Osteocyte (in vitro differentiated cells): ENCODE results near the gene TARS3. TPM values are rescaled to one million over a fixed set of nuclear protein-coding genes. Genes with fewer than 3 reads are reported as not detected.
"Not testable (repeated sequence)": the region's sequence is repeated elsewhere in the genome, so short reads cannot be mapped to it uniquely, and the experiment has no call there.

ENCODE experiments used
- DNase-seq: peaks from one replicate; pipeline ENCODE4 v3.0.0; 2021; ENCODE audit warnings: mixed read lengths; ENCODE audit not compliant: unreplicated experiment; ENCODE audit errors: extremely low spot score
- H3K27ac Mint-ChIP-seq: one replicate; pipeline ENCODE4 v1.8.0; 2021; ENCODE audit warnings: mild to moderate bottlenecking, mixed read lengths; ENCODE audit not compliant: unreplicated experiment
- H3K27me3 Mint-ChIP-seq: one replicate; pipeline ENCODE4 v1.8.0; 2021; ENCODE audit warnings: mixed read lengths; ENCODE audit not compliant: unreplicated experiment
- H3K36me3 Mint-ChIP-seq: one replicate; pipeline ENCODE4 v1.8.0; 2021; ENCODE audit warnings: mixed read lengths; ENCODE audit not compliant: unreplicated experiment
- H3K4me1 Mint-ChIP-seq: one replicate; pipeline ENCODE4 v1.8.0; 2021; ENCODE audit warnings: mixed read lengths; ENCODE audit not compliant: unreplicated experiment
- H3K4me3 Mint-ChIP-seq: one replicate; pipeline ENCODE4 v1.8.0; 2021; ENCODE audit warnings: mild to moderate bottlenecking, moderate library complexity, mixed read lengths; ENCODE audit not compliant: unreplicated experiment
- H3K9me3 Mint-ChIP-seq: one replicate; pipeline ENCODE4 v1.8.0; 2021; ENCODE audit warnings: mixed read lengths; ENCODE audit not compliant: unreplicated experiment
- CTCF ChIP-seq: fragments of 200-600 bp; sonication (generic); IDR thresholded peaks from 2 replicates; pipeline ENCODE4 v1.5.0; 2021; ENCODE audit warnings: antibody characterized with exemption, mild to moderate bottlenecking, moderate library complexity
- total RNA-seq: library from RNA; stranded (reverse); gene quantifications from 2 replicates; pipeline ENCODE4 v1.2.1, GENCODE V29; 2021

The TARS3 gene
- total RNA-seq, 1 donor from 2014 or later, result 16.0 TPM

GRCh38 chr15:101746716-101747082, 22.4 kb upstream of the TARS3 start:
- not testable (repeated sequence) for DNase-seq, H3K4me3 Mint-ChIP-seq, H3K4me1 Mint-ChIP-seq, H3K27ac Mint-ChIP-seq, H3K9me3 Mint-ChIP-seq, H3K27me3 Mint-ChIP-seq, H3K36me3 Mint-ChIP-seq

GRCh38 chr15:101734837-101735236, 10.6 kb upstream of the TARS3 start:
- H3K9me3 Mint-ChIP-seq, H3K4me1 Mint-ChIP-seq, DNase-seq, H3K27ac Mint-ChIP-seq, H3K36me3 Mint-ChIP-seq, H3K4me3 Mint-ChIP-seq, H3K27me3 Mint-ChIP-seq: not testable (repeated sequence)

GRCh38 chr15:101733545-101733944, 9.3 kb upstream of the TARS3 start:
- Mint-ChIP-seq H3K27me3 (no peaks in the 10 kb centered on the region), H3K9me3 (no peaks in the 10 kb centered on the region), H3K27ac (no peak overlapping the region), H3K4me1 (no peaks in the 10 kb centered on the region), H3K4me3 (no peak overlapping the region), H3K36me3 (peaks cover 6% of the 10 kb centered on the region)
- no peak for DNase-seq
- TF ChIP-seq CTCF, result no peak

- Mint-ChIP-seq H3K27me3 (no peaks in the 10 kb centered on the region), H3K36me3 (peaks cover 6% of the 10 kb centered on the region), H3K27ac (no peak overlapping the region), H3K4me1 (no peaks in the 10 kb centered on the region), H3K9me3 (no peaks in the 10 kb centered on the region), H3K4me3 (no peak overlapping the region)
- TF ChIP-seq CTCF, result no peak
- DNase-seq, result no peak
Observed at GRCh38 chr15:101732772-101733171, 8.5 kb upstream of the TARS3 start.

- H3K27ac Mint-ChIP-seq, result no peak overlapping the region
- DNase-seq, result no peak
- peaks cover 6% of the 10 kb centered on the region for H3K36me3 Mint-ChIP-seq
- H3K4me3 Mint-ChIP-seq, result no peak overlapping the region
- no peaks in the 10 kb centered on the region for H3K4me1 Mint-ChIP-seq
- no peak for TF ChIP-seq CTCF
- H3K27me3 Mint-ChIP-seq, result no peaks in the 10 kb centered on the region
- H3K9me3 Mint-ChIP-seq, result no peaks in the 10 kb centered on the region
Observed at GRCh38 chr15:101731746-101732145, 7.5 kb upstream of the TARS3 start.

- no peak for DNase-seq
- Mint-ChIP-seq H3K27ac (no peak overlapping the region), H3K36me3 (peaks cover 6% of the 10 kb centered on the region), H3K27me3 (no peaks in the 10 kb centered on the region), H3K4me3 (no peak overlapping the region), H3K4me1 (peaks cover 7% of the 10 kb centered on the region), H3K9me3 (no peaks in the 10 kb centered on the region)
- TF ChIP-seq CTCF, result no peak
Observed at GRCh38 chr15:101727186-101727585, 2.9 kb upstream of the TARS3 start.
